IPS-15b (cell line): ENCODE results near the gene C2CD4B.

Experiments used
- H3K27me3 ChIP-seq: one replicate; pipeline ENCODE4 v1.6.1; 2013; ENCODE audit warnings: low read length; ENCODE audit not compliant: control insufficient read depth, insufficient read depth
- H3K36me3 ChIP-seq: one replicate; pipeline ENCODE4 v1.6.1; 2013; ENCODE audit warnings: low read length; ENCODE audit not compliant: control insufficient read depth, insufficient read depth
- H3K4me1 ChIP-seq: one replicate; pipeline ENCODE4 v1.6.1; 2013; ENCODE audit warnings: mild to moderate bottlenecking, low read length; ENCODE audit not compliant: control insufficient read depth, insufficient read depth
- H3K4me3 ChIP-seq: one replicate; pipeline ENCODE4 v1.5.1; 2013; ENCODE audit warnings: low read depth, low read length
- H3K9ac ChIP-seq: one replicate; pipeline ENCODE4 v1.6.1; 2013; ENCODE audit warnings: low read depth, mild to moderate bottlenecking, low read length
- H3K9me3 ChIP-seq: one replicate; pipeline ENCODE4 v1.6.1; 2013; ENCODE audit warnings: mild to moderate bottlenecking, low read length; ENCODE audit not compliant: control insufficient read depth, insufficient read depth

The C2CD4B gene

GRCh38 chr15:62147149-62147548 is 17.9 kb downstream of the C2CD4B start:
- Histone ChIP-seq H3K27me3 (no peaks in the 10 kb centered on the region), H3K9me3 (no peaks in the 10 kb centered on the region), H3K9ac (no peak overlapping the region), H3K36me3 (no peaks in the 10 kb centered on the region), H3K4me3 (no peak overlapping the region), H3K4me1 (peaks cover 6% of the 10 kb centered on the region)

GRCh38 chr15:62145015-62145735 is 19.9 kb downstream of the C2CD4B start:
- H3K9ac ChIP-seq = no peak overlapping the region
- no peaks in the 10 kb centered on the region for H3K9me3 ChIP-seq
- H3K36me3 ChIP-seq = no peaks in the 10 kb centered on the region
- H3K4me1 ChIP-seq = peaks cover 9% of the 10 kb centered on the region
- H3K4me3 ChIP-seq = no peak overlapping the region
- H3K27me3 ChIP-seq = no peaks in the 10 kb centered on the region

- Histone ChIP-seq H3K27me3 (no peaks in the 10 kb centered on the region), H3K9ac (no peak overlapping the region), H3K4me1 (peaks cover 9% of the 10 kb centered on the region), H3K36me3 (no peaks in the 10 kb centered on the region), H3K4me3 (no peak overlapping the region), H3K9me3 (no peaks in the 10 kb centered on the region)
These were observed 22.3 kb downstream of the C2CD4B start for GRCh38 chr15:62142736-62143135.

- H3K36me3 ChIP-seq = no peaks in the 10 kb centered on the region
- H3K4me3 ChIP-seq = no peak overlapping the region
- peaks cover 9% of the 10 kb centered on the region for H3K4me1 ChIP-seq
These were observed 23.2 kb downstream of the C2CD4B start for GRCh38 chr15:62141643-62142588.

GRCh38 chr15:62141200-62141599 is 23.9 kb downstream of the C2CD4B start:
- Histone ChIP-seq H3K27me3 (no peaks in the 10 kb centered on the region), H3K4me1 (peaks cover 9% of the 10 kb centered on the region), H3K4me3 (no peak overlapping the region), H3K36me3 (no peaks in the 10 kb centered on the region), H3K9ac (no peak overlapping the region), H3K9me3 (no peaks in the 10 kb centered on the region)

More at GRCh38 chr15:62141643-62142588, 23.2 kb downstream of the C2CD4B start:
- Histone ChIP-seq H3K27me3 (no peaks in the 10 kb centered on the region), H3K9ac (no peak overlapping the region), H3K9me3 (no peaks in the 10 kb centered on the region)

GRCh38 chr15:62138124-62138523 is 27.0 kb downstream of the C2CD4B start:
- Histone ChIP-seq H3K4me1 (peaks cover 9% of the 10 kb centered on the region), H3K4me3 (no peak overlapping the region), H3K9ac (no peak overlapping the region), H3K36me3 (no peaks in the 10 kb centered on the region), H3K27me3 (no peaks in the 10 kb centered on the region), H3K9me3 (no peaks in the 10 kb centered on the region)

- Histone ChIP-seq H3K9ac (no peak overlapping the region), H3K4me3 (no peak overlapping the region), H3K9me3 (no peaks in the 10 kb centered on the region), H3K27me3 (no peaks in the 10 kb centered on the region), H3K36me3 (no peaks in the 10 kb centered on the region), H3K4me1 (peaks cover 3% of the 10 kb centered on the region)
These were observed 27.9 kb downstream of the C2CD4B start for GRCh38 chr15:62136911-62137865.

- Histone ChIP-seq H3K4me1 (no peaks in the 10 kb centered on the region), H3K4me3 (no peak overlapping the region), H3K9me3 (no peaks in the 10 kb centered on the region), H3K36me3 (no peaks in the 10 kb centered on the region), H3K27me3 (no peaks in the 10 kb centered on the region), H3K9ac (no peak overlapping the region)
These were observed 29.5 kb downstream of the C2CD4B start for GRCh38 chr15:62135532-62136134.

- H3K4me1 ChIP-seq = no peaks in the 10 kb centered on the region
- H3K4me3 ChIP-seq = no peak overlapping the region
- no peaks in the 10 kb centered on the region for H3K36me3 ChIP-seq
- H3K9ac ChIP-seq = no peak overlapping the region
- H3K9me3 ChIP-seq = no peaks in the 10 kb centered on the region
- H3K27me3 ChIP-seq = no peaks in the 10 kb centered on the region
These were observed 31.9 kb downstream of the C2CD4B start for GRCh38 chr15:62133141-62133540.

GRCh38 chr15:62128916-62129315 is 36.2 kb downstream of the C2CD4B start:
- no peaks in the 10 kb centered on the region for H3K36me3 ChIP-seq
- no peak overlapping the region for H3K9ac ChIP-seq

GRCh38 chr15:62126364-62126763 is 38.7 kb downstream of the C2CD4B start:
- Histone ChIP-seq H3K9me3 (no peaks in the 10 kb centered on the region), H3K36me3 (no peaks in the 10 kb centered on the region), H3K4me1 (no peaks in the 10 kb centered on the region), H3K4me3 (no peak overlapping the region), H3K27me3 (no peaks in the 10 kb centered on the region), H3K9ac (no peak overlapping the region)

More at GRCh38 chr15:62128916-62129315, 36.2 kb downstream of the C2CD4B start:
- Histone ChIP-seq H3K4me3 (no peak overlapping the region), H3K27me3 (no peaks in the 10 kb centered on the region), H3K9me3 (no peaks in the 10 kb centered on the region), H3K4me1 (no peaks in the 10 kb centered on the region)
